Panc1 (cell line): ENCODE measurements around the gene SCYGR4.

ENCODE experiments used
- CTCF ChIP-seq: fragments of 450-650 bp; IDR thresholded peaks from 2 replicates; pipeline ENCODE4 v1.5.1; 2017; ENCODE audit warnings: mild to moderate bottlenecking
- TCF7L2 ChIP-seq: IDR thresholded peaks from 2 replicates; pipeline ENCODE4 v1.6.1; 2011; ENCODE audit warnings: mild to moderate bottlenecking, low read depth, low read length, inconsistent platforms

GRCh38 chr2:227614740-227615139 is 2.6 kb upstream of the SCYGR4 start, which contains the start of gene SCYGR3:
- no peak for TF ChIP-seq TCF7L2
- no peak for TF ChIP-seq CTCF
